HG02884 (cell line): Measurements from ENCODE around the gene METTL24.

Experiments
- ATAC-seq: cut with Tn5 transposase; IDR thresholded peaks from one replicate; pipeline ENCODE4 v1.9.1; 2021; ENCODE audit warnings: mild to moderate bottlenecking, moderate library complexity; ENCODE audit not compliant: unreplicated experiment

Gene METTL24

DNA sequence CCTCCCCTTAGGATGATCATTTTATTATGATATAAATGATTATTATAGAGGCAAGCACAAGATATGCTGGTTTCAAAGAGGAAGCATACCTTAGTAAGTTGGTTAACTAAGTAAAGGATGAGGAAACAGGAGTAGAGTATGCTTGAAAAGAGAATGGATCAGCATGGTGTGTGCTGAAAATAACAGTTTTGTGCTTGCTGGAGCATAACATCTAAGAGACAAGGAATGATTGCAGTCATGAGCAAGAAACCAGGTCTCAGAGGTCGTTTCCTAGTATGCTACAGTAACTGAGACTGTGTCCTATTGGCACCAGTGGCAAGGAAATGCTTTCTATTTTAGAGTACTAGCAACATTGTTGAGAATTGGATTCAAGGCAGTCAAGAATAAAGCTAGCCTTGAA is 143.8 kb downstream of the METTL24 start:
- no peak for ATAC-seq

DNA sequence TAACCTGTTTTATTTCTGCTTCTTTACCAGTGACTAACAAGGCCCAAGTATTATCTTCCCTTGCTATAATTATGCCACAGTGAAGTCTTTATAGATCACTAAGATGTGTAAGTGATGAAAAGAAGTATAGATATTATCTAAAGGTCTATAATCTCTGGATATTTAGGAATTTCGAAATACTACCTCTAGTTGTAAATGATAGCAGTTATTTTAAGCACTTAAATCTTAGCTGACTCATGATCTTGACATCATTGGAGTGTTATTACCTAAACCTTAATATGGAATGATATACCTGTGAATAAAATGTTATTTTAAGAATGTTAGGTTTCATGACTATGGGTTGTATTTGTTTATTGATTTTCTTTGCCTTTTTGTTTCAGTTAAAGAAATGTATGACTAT is 146.4 kb downstream of the METTL24 start:
- ATAC-seq, result no peak

DNA sequence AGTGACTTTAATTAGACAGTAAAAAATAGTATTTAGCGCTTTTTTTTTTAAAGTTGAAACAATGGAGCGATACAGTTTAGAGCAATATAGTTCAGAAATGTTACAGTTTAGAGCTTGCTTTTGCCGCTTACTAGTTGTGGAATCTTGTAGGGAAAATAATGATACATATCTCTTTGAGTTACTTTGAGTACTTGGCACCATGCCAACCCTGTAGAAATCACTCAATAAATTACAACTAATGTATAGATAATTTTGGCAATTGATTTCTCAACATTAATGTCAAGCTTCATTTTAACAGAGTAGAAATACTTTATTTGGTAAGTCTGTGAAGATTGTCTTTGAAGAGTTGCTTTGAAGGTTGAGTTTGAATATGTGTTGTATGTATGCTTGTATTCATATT is 150.5 kb downstream of the METTL24 start:
- no peak for ATAC-seq

DNA sequence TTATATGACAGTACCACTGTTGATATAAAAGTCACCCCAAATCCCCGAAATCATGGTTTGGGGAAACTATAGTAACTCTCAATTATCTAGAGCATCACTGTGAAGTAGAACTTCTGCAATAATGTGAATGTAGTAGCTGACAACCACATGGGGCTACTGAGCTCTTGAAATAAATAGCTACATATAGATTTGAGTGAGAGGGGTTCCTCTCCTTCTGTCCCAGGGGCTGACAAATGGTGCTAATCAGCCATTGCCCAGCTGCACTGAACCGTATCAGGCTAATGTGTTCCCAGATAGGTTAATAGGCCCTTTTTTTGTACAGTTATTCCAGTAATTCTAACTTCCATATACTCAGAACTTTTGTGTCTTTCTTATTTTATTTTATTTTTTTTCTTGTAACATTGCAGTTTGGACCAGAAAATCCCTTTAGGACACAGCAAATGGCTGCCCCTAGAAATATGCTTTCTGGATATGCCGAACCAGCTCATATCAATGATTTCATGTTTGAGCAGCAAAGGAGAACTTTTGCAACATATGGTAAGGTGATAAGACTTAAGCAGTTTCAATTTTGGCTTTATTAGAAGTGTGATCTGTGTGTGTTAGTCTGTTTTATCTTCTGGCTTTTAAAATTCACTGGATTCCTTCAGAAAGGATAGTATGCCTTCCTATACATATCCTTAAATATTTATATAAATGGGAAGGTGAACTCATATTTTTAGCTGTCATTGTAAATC is 156.8 kb downstream of the METTL24 start:
- ATAC-seq, result no peak

DNA sequence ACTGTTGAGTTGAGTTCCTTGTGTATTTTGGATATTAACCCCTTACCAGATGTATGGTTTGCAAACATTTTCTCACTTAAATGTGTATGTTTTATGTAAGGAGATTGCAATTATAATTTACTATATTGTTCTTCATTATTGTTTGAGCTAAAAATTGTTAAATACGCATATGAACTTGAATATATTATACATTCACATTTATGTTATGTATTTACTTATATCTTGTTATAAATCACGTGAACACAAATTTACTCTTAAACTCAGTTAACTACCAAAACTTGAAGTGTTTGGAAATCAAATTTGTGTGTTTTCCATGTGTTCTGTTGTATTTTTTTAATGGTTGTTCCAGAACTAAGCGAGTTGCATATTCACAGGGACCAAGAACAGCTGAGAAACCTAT is 159.6 kb downstream of the METTL24 start:
- no peak for ATAC-seq

DNA sequence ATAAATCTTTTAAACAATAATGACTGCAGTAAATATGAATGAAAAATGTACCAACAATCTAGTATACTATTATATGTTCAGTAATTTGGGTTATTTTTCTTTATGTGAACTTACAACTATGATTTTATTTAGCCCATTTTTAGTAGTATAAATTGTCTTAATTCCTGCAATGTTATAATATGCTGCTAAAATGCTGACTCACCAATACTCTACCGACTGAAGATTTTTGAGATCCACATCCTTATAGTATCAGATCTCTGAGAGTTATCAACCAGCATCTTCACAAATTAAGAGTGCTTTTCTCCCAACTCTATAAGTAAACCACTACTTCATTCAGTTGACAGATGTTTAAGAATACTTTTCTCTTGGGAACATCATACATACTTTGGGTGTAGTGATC is 161.3 kb downstream of the METTL24 start:
- no peak for ATAC-seq

DNA sequence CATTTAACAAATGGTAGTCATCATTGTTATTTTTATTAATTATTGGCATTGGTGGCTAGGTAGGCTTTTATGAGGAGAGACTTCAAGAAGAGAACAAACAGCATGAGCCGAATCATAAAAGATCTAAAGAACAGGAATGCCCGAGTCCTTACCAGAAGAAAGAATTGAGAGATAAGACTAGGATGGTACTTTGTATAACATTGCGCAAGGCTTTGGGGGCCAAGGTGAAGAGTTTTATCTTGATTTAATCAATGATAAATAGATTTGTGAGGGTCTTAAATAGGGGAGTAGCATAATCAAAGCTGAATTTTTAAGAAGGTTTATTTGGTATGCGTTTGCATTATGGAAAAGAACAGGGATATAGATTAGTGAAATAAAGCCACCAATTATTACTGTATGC is 162.5 kb downstream of the METTL24 start:
- no peak for ATAC-seq
